ENCODE results near the gene DNASE1L3. TPM values are rescaled to one million over a fixed set of nuclear protein-coding genes. Genes with fewer than 3 reads are reported as not detected.

DNASE1L3 gene
- total and polyA plus RNA-seq, 2 of the 8 experiments (the other 6 are each of a cell fraction or from before 2014, with no cell fraction given): not detected

DNA sequence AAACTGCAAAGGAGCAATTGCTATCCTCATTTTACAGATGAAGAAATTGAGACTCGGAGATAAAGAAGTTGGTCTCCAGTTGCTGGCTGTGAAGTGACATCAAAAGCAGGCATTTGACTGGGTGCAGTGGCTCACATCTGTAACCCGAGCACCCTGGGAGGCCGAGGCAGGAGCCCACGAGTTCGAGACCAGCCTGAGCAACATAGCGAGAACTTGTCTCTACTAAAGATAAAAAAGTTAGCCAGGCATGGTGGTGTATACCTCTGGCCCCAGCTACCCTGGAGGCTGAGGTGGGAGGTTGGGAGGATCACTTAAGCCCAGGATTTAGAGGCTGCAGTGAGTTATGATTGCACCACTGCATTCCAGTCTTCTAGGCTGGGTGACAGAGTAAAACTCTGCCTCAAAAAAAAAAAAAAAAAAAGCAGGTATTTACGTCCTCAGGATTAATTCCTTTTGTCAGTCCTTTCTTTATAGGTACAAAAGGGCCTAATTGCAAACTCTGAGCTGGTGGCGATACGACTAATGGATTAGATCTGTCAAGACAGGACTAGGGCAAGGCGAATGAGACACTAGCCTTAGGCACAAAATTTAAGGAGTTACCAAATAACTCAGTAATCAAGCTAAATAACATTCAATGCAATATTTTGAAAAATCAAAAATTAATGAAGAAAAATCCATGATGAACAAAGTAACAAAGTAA lies 5.9 kb upstream of the DNASE1L3 start:
- Histone ChIP-seq H3K9ac (replicated peaks in 1 of 4; ENCODE audit: extremely low read depth in 1 of 4, low read depth in 3 of 4, low read length in 3 of 4) (no peak overlapping the region), H3K14ac (ENCODE audit: insufficient read length) (no peak overlapping the region), H2BK120ac (replicated peaks; ENCODE audit: low read depth, low read length) (no peak overlapping the region), H3K36me3 (ENCODE audit: control insufficient read depth in 2 of 4, insufficient read depth in 4 of 4, low read length in 3 of 4) (no peaks in the 10 kb centered on the region), H3K23me2 (ENCODE audit: low read depth, low read length) (no peaks in the 10 kb centered on the region; the same call in 1 of the 2 replicates), H3K4ac (replicated peaks; ENCODE audit: insufficient read length, low read depth, low read length) (no peak overlapping the region), H3K79me2 (ENCODE audit: control insufficient read depth in 1 of 2, insufficient read depth in 2 of 2, low read length in 2 of 2) (no peaks in the 10 kb centered on the region), H4K91ac (replicated peaks; ENCODE audit: insufficient read length, low read length) (no peak overlapping the region), H3K27ac (ENCODE audit: low read depth, low read length) (no peak overlapping the region), H3K9me3 (ENCODE audit: insufficient read depth in 2 of 2, low read depth in 1 of 2, low read length in 1 of 2) (no peaks in the 10 kb centered on the region), H2BK5ac (ENCODE audit: low read depth, low read length) (no peak overlapping the region), H3K4me3 (ENCODE audit: extremely low read depth in 1 of 4, insufficient read depth in 2 of 4, low read depth in 3 of 4, low read length in 4 of 4) (no peak overlapping the region), H3K27me3 (replicated peaks in 1 of 4; ENCODE audit: control insufficient read depth in 3 of 4, extremely low read depth in 1 of 4, insufficient read depth in 3 of 4, low read length in 3 of 4) (no peaks in the 10 kb centered on the region), H3K4me2 (ENCODE audit: insufficient read depth in 1 of 2, low read depth in 2 of 2, low read length in 2 of 2) (0 out of 4 replicates have a peak overlapping the region, but pooled peaks of 1 of the 2 experiments have one; percentile 29), H2BK20ac (ENCODE audit: low read length) (no peak overlapping the region), H3K23ac (ENCODE audit: insufficient read length) (no peak overlapping the region), H2AK5ac (ENCODE audit: low read depth, low read length) (no peak overlapping the region), H2AFZ (ENCODE audit: low read length) (no peak overlapping the region), H4K8ac (ENCODE audit: extremely low read depth, insufficient read depth, low read length) (no peak overlapping the region), H2BK12ac (ENCODE audit: low read depth, low read length) (no peak overlapping the region), H3K18ac (ENCODE audit: extremely low read depth, low read length) (no peak overlapping the region), H4K5ac (ENCODE audit: insufficient read length, low read depth, low read length) (no peak overlapping the region), H3K79me1 (ENCODE audit: low read depth, low read length) (no peaks in the 10 kb centered on the region), H2BK15ac (ENCODE audit: low read length) (no peak overlapping the region), H3K56ac (replicated peaks; ENCODE audit: insufficient read length, low read depth, low read length) (no peak overlapping the region), H4K20me1 (replicated peaks in 1 of 2; ENCODE audit: control insufficient read depth in 1 of 2, insufficient read depth in 2 of 2, low read length in 2 of 2) (no peaks in the 10 kb centered on the region), H3K4me1 (replicated peaks in 1 of 4; ENCODE audit: control insufficient read depth in 3 of 4, insufficient read depth in 4 of 4, low read length in 3 of 4) (peaks cover 0 to 3% (median under 1%) of the 10 kb centered on the region in 4 experiments; a peak in 3 of 7 replicates)
- FAIRE-seq: no peak
- DNase-seq (ENCODE audit: low read depth in 1 of 2, low spot score in 2 of 2): no peak
- 76% methylated on average over 10 of the region's 10 CpGs; no CpG with 5 or more reads in 1 of the 2 experiments for WGBS, 2 experiments (ENCODE audit: extremely low coverage in 1 of 2, insufficient coverage in 1 of 2, insufficient read length in 1 of 2, insufficient replicate concordance in 2 of 2, low coverage in 1 of 2, low lambda C conversion rate in 2 of 2, missing lambda C conversion rate in 1 of 2)
- TF ChIP-seq HDAC6 (IDR thresholded peaks at IDR 0.05; ENCODE audit: low read depth, low read length) (no peak), CBX5 (IDR thresholded peaks at IDR 0.05; ENCODE audit: low read depth, low read length) (no peak), TCF12 (IDR thresholded peaks at IDR 0.05; ENCODE audit: low read depth, low read length) (no peak)
- POLR2A ChIA-PET (ENCODE audit: partially characterized antibody): no interaction called here
- CTCF ChIA-PET (ENCODE audit: partially characterized antibody): interaction anchor here (0.6 to 10.5 kb wide), 26 partner anchors 9 to 1333 kb away, joined by 3 to 128 read pairs (median 6); partner anchors contain the start of genes HTD2 and RPP14

Data from H1 (cell line).